SK-N-SH treated with all-trans-retinoic acid at 6 μM for 48 hours (cell line): ENCODE measurements around the gene BABAM2.

Source experiments
- ARNTL ChIP-seq: fragments of 450-650 bp; formaldehyde crosslinking; IDR thresholded peaks from 2 replicates; pipeline ENCODE4 v1.5.0; 2020; ENCODE audit warnings: low read depth, mild to moderate bottlenecking, moderate library complexity, borderline replicate concordance
- GLIS3 ChIP-seq: fragments of 250-450 bp; sonication (Bioruptor Pico); IDR thresholded peaks from 2 replicates; pipeline ENCODE4 v1.5.0; 2020; ENCODE audit warnings: mild to moderate bottlenecking, moderate library complexity
- ISL1 ChIP-seq: fragments of 250-450 bp; sonication (Bioruptor Pico); IDR thresholded peaks from 2 replicates; pipeline ENCODE4 v2.1.2; 2022; ENCODE audit warnings: mild to moderate bottlenecking, moderate library complexity
- OSR1 ChIP-seq: fragments of 250-450 bp; sonication (Bioruptor Pico); IDR thresholded peaks from 2 replicates; pipeline ENCODE4 v1.8.0; 2022; ENCODE audit warnings: moderate library complexity, mild to moderate bottlenecking, inconsistent platforms
- PATZ1 ChIP-seq: fragments of 250-450 bp; sonication (Bioruptor Pico); IDR thresholded peaks from 2 replicates; pipeline ENCODE4 v1.8.0; 2020; ENCODE audit warnings: mild to moderate bottlenecking, moderate library complexity, borderline replicate concordance
- RARB ChIP-seq: fragments of 250-450 bp; sonication (Bioruptor Pico); IDR thresholded peaks from 2 replicates; pipeline ENCODE4 v1.8.0; 2021; ENCODE audit warnings: mild to moderate bottlenecking, moderate library complexity
- SNAI2 ChIP-seq: fragments of 250-450 bp; sonication (Bioruptor Pico); IDR thresholded peaks from 2 replicates; pipeline ENCODE4 v1.5.0; 2020; ENCODE audit warnings: mild to moderate bottlenecking, moderate library complexity
- TCF4 ChIP-seq: fragments of 250-450 bp; sonication (Bioruptor Pico); IDR thresholded peaks from 2 replicates; pipeline ENCODE4 v1.8.0; 2021; ENCODE audit warnings: mild to moderate bottlenecking, moderate library complexity, borderline replicate concordance
- ZFP30 ChIP-seq: fragments of 450-650 bp; formaldehyde crosslinking; IDR thresholded peaks from 2 replicates; pipeline ENCODE4 v1.5.0; 2022; ENCODE audit warnings: mild to moderate bottlenecking, moderate library complexity
- ZNF565 ChIP-seq: fragments of 450-650 bp; formaldehyde crosslinking; conservative IDR thresholded peaks from 2 replicates; pipeline ENCODE4 v1.5.0; 2020; ENCODE audit warnings: low read depth, mild to moderate bottlenecking, moderate library complexity
- TF ChIP-seq, protein P1 (sequence below): fragments of 250-450 bp; sonication (Bioruptor Pico); IDR thresholded peaks from 2 replicates; pipeline ENCODE4 v1.5.1; 2021; ENCODE audit warnings: mild to moderate bottlenecking, moderate library complexity
- TF ChIP-seq, protein P2 (sequence below): fragments of 250-450 bp; sonication (Bioruptor Pico); IDR thresholded peaks from 2 replicates; pipeline ENCODE4 v1.5.1; 2020; ENCODE audit warnings: low read depth, mild to moderate bottlenecking, moderate library complexity

- TF ChIP-seq PATZ1 (CRISPR knock-in tag) (no peak), OSR1 (CRISPR knock-in tag) (no peak), TCF4 (CRISPR knock-in tag) (no peak), ZFP30 (no peak), ZNF565 (CRISPR knock-in tag) (no peak), RARB (no peak), SNAI2 (CRISPR knock-in tag) (no peak), GLIS3 (CRISPR knock-in tag) (no peak), ISL1 (CRISPR knock-in tag) (no peak), ARNTL (CRISPR knock-in tag) (no peak)
- TF ChIP-seq, protein P1, sequence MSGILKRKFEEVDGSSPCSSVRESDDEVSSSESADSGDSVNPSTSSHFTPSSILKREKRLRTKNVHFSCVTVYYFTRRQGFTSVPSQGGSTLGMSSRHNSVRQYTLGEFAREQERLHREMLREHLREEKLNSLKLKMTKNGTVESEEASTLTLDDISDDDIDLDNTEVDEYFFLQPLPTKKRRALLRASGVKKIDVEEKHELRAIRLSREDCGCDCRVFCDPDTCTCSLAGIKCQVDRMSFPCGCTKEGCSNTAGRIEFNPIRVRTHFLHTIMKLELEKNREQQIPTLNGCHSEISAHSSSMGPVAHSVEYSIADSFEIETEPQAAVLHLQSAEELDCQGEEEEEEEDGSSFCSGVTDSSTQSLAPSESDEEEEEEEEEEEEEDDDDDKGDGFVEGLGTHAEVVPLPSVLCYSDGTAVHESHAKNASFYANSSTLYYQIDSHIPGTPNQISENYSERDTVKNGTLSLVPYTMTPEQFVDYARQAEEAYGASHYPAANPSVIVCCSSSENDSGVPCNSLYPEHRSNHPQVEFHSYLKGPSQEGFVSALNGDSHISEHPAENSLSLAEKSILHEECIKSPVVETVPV = no peak
- TF ChIP-seq, protein P2, sequence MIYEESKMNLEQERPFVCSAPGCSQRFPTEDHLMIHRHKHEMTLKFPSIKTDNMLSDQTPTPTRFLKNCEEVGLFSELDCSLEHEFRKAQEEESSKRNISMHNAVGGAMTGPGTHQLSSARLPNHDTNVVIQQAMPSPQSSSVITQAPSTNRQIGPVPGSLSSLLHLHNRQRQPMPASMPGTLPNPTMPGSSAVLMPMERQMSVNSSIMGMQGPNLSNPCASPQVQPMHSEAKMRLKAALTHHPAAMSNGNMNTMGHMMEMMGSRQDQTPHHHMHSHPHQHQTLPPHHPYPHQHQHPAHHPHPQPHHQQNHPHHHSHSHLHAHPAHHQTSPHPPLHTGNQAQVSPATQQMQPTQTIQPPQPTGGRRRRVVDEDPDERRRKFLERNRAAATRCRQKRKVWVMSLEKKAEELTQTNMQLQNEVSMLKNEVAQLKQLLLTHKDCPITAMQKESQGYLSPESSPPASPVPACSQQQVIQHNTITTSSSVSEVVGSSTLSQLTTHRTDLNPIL (CRISPR knock-in tag) = no peak
Observed at GRCh38 chr2:27942612-27943547, 52.4 kb downstream of the BABAM2 start.
